Measurements from ENCODE around the gene CYB561.

Gene CYB561

GRCh38 chr17:63479495-63480184, 33.5 kb upstream of the CYB561 start:
- no peak for FAIRE-seq
- no peak for DNase-seq (ENCODE audit: insufficient read length, low spot score)

GRCh38 chr17:63478814-63479494, 32.8 kb upstream of the CYB561 start:
- FAIRE-seq (no peak), DNase-seq (ENCODE audit: insufficient read length, low spot score) (peak; percentile 79)
- TF ChIP-seq, protein P1, sequence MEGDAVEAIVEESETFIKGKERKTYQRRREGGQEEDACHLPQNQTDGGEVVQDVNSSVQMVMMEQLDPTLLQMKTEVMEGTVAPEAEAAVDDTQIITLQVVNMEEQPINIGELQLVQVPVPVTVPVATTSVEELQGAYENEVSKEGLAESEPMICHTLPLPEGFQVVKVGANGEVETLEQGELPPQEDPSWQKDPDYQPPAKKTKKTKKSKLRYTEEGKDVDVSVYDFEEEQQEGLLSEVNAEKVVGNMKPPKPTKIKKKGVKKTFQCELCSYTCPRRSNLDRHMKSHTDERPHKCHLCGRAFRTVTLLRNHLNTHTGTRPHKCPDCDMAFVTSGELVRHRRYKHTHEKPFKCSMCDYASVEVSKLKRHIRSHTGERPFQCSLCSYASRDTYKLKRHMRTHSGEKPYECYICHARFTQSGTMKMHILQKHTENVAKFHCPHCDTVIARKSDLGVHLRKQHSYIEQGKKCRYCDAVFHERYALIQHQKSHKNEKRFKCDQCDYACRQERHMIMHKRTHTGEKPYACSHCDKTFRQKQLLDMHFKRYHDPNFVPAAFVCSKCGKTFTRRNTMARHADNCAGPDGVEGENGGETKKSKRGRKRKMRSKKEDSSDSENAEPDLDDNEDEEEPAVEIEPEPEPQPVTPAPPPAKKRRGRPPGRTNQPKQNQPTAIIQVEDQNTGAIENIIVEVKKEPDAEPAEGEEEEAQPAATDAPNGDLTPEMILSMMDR (IDR thresholded peaks at IDR 0.05; ENCODE audit: insufficient read depth, missing control alignments): peak; percentile 74

More at GRCh38 chr17:63479495-63480184, 33.5 kb upstream of the CYB561 start:
- TF ChIP-seq, protein P1 (IDR thresholded peaks at IDR 0.05; ENCODE audit: insufficient read depth, missing control alignments): no peak

GRCh38 chr17:63477480-63478440, 31.7 kb upstream of the CYB561 start:
- FAIRE-seq (no peak), DNase-seq (ENCODE audit: insufficient read length, low spot score) (no peak)
- TF ChIP-seq, protein P1 (IDR thresholded peaks at IDR 0.05; ENCODE audit: insufficient read depth, missing control alignments): no peak

- DNase-seq (ENCODE audit: insufficient read length, low spot score): peak; percentile 83
- no peak for FAIRE-seq
- TF ChIP-seq, protein P1 (IDR thresholded peaks at IDR 0.05; ENCODE audit: insufficient read depth, missing control alignments): no peak
Measured at GRCh38 chr17:63476854-63477479, 30.9 kb upstream of the CYB561 start, which contains the start of gene ACE. ACE (plus strand) TSS chr17:63477061; CDS start chr17:63477095, 34 bp downstream.

GRCh38 chr17:63476459-63476853, 30.4 kb upstream of the CYB561 start:
- FAIRE-seq: no peak
- peak; percentile 70 for DNase-seq (ENCODE audit: insufficient read length, low spot score)
- TF ChIP-seq, protein P1 (IDR thresholded peaks at IDR 0.05; ENCODE audit: insufficient read depth, missing control alignments): no peak

DNA sequence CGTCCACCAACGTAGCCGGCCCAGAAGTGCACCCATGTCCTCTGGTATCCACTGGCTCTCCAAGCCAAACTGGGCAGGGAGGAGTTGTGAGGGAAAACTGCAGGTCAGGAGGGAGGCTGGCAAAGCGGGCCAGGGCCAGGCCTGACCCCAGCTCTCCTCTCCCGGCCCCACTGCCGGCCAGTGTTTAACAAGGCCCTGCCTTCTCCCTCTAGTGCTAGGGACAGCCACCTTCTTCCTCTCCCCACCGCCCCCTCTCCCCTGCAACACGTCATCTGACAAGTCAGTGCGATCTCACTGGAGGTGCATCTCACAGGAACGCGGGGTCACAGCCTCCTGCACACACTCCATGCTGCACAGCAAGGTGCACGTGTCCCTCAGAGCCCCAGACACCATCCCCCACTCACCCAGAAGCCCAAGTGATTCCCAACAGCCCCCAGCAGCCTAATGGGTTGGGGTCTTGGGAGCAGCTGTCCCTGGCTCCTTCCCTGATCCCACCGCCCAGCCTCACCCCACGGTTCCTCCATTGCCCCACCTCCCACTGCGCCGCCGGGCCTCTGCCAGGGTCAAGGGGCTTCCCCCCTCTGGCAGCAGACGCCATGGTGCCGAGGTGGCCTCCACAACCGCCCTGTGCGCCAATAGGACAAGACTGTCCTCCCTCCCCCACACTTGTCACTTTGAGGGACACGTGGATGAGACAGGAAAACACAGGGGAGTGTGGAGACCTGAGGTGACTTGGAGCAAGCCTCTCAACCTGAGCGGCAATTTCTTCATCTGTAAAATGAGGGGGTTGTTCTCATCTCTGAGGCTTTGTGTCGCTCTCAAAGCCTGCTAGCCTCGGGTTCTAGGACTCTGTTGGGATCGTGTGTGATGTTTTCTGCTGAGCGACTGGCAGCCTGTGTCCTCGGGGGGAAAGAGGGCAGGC, 29.6 kb upstream of the CYB561 start:
- FAIRE-seq (no peak), DNase-seq (ENCODE audit: insufficient read length, low spot score) (no peak)
- TF ChIP-seq, protein P1 (IDR thresholded peaks at IDR 0.05; ENCODE audit: insufficient read depth, missing control alignments): no peak
